ENCODE measurements around the gene AP4E1. TPM values are rescaled to one million over a fixed set of nuclear protein-coding genes. Genes with fewer than 3 reads are reported as not detected.

AP4E1 gene
- total and polyA plus RNA-seq, 2 of the 8 experiments (the other 6 are each of a cell fraction or from before 2014, with no cell fraction given), result 1.4 to 10.9 TPM

GRCh38 chr15:50876989-50877360 lies 31.5 kb upstream of the AP4E1 start:
- no peak overlapping the region for H3K4me2 ChIP-seq (ENCODE audit: insufficient read depth in 1 of 2, low read depth in 2 of 2, low read length in 2 of 2)
- peak; percentile 88 for TF ChIP-seq BACH1 (IDR thresholded peaks at IDR 0.05; ENCODE audit: low read length)
- no peak for TF ChIP-seq SIN3A (conservative IDR thresholded peaks at IDR 0.05 in 1 of 2, IDR thresholded peaks at IDR 0.05 in 1 of 2; ENCODE audit: low read depth in 1 of 2, low read length in 2 of 2)
- TF ChIP-seq YY1 (IDR thresholded peaks at IDR 0.05; ENCODE audit: low read depth, low read length), result 0 out of 2 replicates have a peak, but pooled peaks have one; percentile 43
- TF ChIP-seq JUN (IDR thresholded peaks at IDR 0.05; ENCODE audit: low read depth, low read length), result no peak
- no peak for TF ChIP-seq BCL11A (IDR thresholded peaks at IDR 0.05; ENCODE audit: low read depth in 2 of 2, low read length in 2 of 2)
- peak; percentile 18; the same call in 1 of the 2 replicates for TF ChIP-seq TEAD4 (IDR thresholded peaks at IDR 0.05; ENCODE audit: low read depth, low read length)
- TF ChIP-seq FOSL1 (IDR thresholded peaks at IDR 0.05; ENCODE audit: insufficient read depth, low read depth, low read length), result no peak
- peak; percentile 97 for TF ChIP-seq RAD21 (IDR thresholded peaks at IDR 0.05 in 1 of 2, conservative IDR thresholded peaks at IDR 0.05 in 1 of 2; ENCODE audit: low read depth in 2 of 2, low read length in 2 of 2)
- TF ChIP-seq SIX5 (IDR thresholded peaks at IDR 0.05; ENCODE audit: low read depth, low read length), result no peak
- TF ChIP-seq EGR1 (IDR thresholded peaks at IDR 0.05; ENCODE audit: borderline replicate concordance, low read depth, low read length), result no peak
- TF ChIP-seq CTCF (IDR thresholded peaks at IDR 0.05; ENCODE audit: control extremely low read depth in 1 of 3, insufficient read depth in 1 of 3, low read depth in 1 of 3, low read length in 3 of 3), result peak; percentile 75 to 98 (median 85)
- no peak for TF ChIP-seq TAF1 (IDR thresholded peaks at IDR 0.05; ENCODE audit: low read depth, low read length)

More at GRCh38 chr15:50876989-50877360, 31.5 kb upstream of the AP4E1 start:
- Histone ChIP-seq H3K9me3 (ENCODE audit: insufficient read depth in 2 of 2, low read depth in 1 of 2, low read length in 1 of 2) (no peaks in the 10 kb centered on the region), H4K20me1 (replicated peaks in 1 of 2; ENCODE audit: control insufficient read depth in 1 of 2, insufficient read depth in 2 of 2, low read length in 2 of 2) (no peaks in the 10 kb centered on the region), H3K36me3 (ENCODE audit: control insufficient read depth in 2 of 4, insufficient read depth in 4 of 4, low read length in 3 of 4) (no peaks in the 10 kb centered on the region), H3K14ac (ENCODE audit: insufficient read length) (no peak overlapping the region), H3K56ac (replicated peaks; ENCODE audit: insufficient read length, low read depth, low read length) (no peak overlapping the region), H4K8ac (ENCODE audit: extremely low read depth, insufficient read depth, low read length) (no peak overlapping the region), H2AFZ (ENCODE audit: low read length) (peak overlapping the region; percentile 96), H2BK12ac (ENCODE audit: low read depth, low read length) (no peak overlapping the region), H3K4me1 (replicated peaks in 1 of 4; ENCODE audit: control insufficient read depth in 3 of 4, insufficient read depth in 4 of 4, low read length in 3 of 4) (no peaks in the 10 kb centered on the region), H3K9ac (replicated peaks in 1 of 4; ENCODE audit: extremely low read depth in 1 of 4, low read depth in 3 of 4, low read length in 3 of 4) (no peak overlapping the region), H4K91ac (replicated peaks; ENCODE audit: insufficient read length, low read length) (no peak overlapping the region), H3K4me3 (ENCODE audit: extremely low read depth in 1 of 4, insufficient read depth in 2 of 4, low read depth in 3 of 4, low read length in 4 of 4) (no peak overlapping the region), H2BK20ac (ENCODE audit: low read length) (no peak overlapping the region), H3K27me3 (replicated peaks in 1 of 4; ENCODE audit: control insufficient read depth in 3 of 4, extremely low read depth in 1 of 4, insufficient read depth in 3 of 4, low read length in 3 of 4) (no peaks in the 10 kb centered on the region), H2AK5ac (ENCODE audit: low read depth, low read length) (no peak overlapping the region), H3K23ac (ENCODE audit: insufficient read length) (no peak overlapping the region), H4K5ac (ENCODE audit: insufficient read length, low read depth, low read length) (no peak overlapping the region), H2BK15ac (ENCODE audit: low read length) (no peak overlapping the region), H3K27ac (ENCODE audit: low read depth, low read length) (no peak overlapping the region), H3K79me2 (ENCODE audit: control insufficient read depth in 1 of 2, insufficient read depth in 2 of 2, low read length in 2 of 2) (no peaks in the 10 kb centered on the region), H3K23me2 (ENCODE audit: low read depth, low read length) (no peaks in the 10 kb centered on the region), H3K79me1 (ENCODE audit: low read depth, low read length) (no peaks in the 10 kb centered on the region), H2BK5ac (ENCODE audit: low read depth, low read length) (no peak overlapping the region), H2BK120ac (replicated peaks; ENCODE audit: low read depth, low read length) (no peak overlapping the region), H3K4ac (replicated peaks; ENCODE audit: insufficient read length, low read depth, low read length) (no peak overlapping the region), H3K18ac (ENCODE audit: extremely low read depth, low read length) (no peak overlapping the region)
- 17% methylated on average over 8 of the region's 8 CpGs; no CpG with 5 or more reads in 1 of the 2 experiments for WGBS, 2 experiments (ENCODE audit: extremely low coverage in 1 of 2, insufficient coverage in 1 of 2, insufficient read length in 1 of 2, insufficient replicate concordance in 2 of 2, low coverage in 1 of 2, low lambda C conversion rate in 2 of 2, missing lambda C conversion rate in 1 of 2)
- FAIRE-seq (peak; percentile 36), DNase-seq (ENCODE audit: low read depth in 1 of 2, low spot score in 2 of 2) (peak; percentile 58 to 93)
- ChIA-PET POLR2A (ENCODE audit: partially characterized antibody) (no interaction called here), CTCF (ENCODE audit: partially characterized antibody) (interaction anchor here (0.7 to 2.8 kb wide), 25 partner anchors 8 to 355 kb away, joined by 3 to 14 read pairs (median 4); no protein-coding TSS in a partner anchor)
